ENCODE measurements around the gene FAM117A. TPM values are rescaled to one million over a fixed set of nuclear protein-coding genes. Genes with fewer than 3 reads are reported as not detected.
"Not testable (repeated sequence)": the region's sequence is repeated elsewhere in the genome, so short reads cannot be mapped to it uniquely, and the experiment has no call there.

The FAM117A gene
- polyA plus RNA-seq, 1 of the 3 experiments (the other 2 are of a cell fraction) = 7.8 TPM

DNA sequence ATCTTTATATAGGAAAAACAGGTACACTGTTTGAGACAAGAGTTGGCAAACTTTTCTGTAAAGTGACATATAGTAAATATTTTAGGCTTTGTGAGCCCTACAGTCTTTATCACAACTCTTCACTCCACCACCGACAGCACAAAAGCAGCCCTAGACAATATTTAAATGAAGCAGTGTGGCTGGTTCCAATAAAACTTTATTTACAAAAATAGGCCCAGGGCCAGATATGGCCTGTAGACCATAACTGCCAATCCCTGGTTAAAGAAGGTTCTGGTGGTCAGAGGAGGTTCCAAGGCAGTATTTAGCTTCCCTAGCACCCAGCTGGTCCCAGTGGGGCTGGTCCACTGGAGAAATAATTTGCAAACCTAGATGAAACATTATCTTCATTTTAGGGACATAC, 3.6 kb downstream of the FAM117A start:
- Histone ChIP-seq H3K27ac (ENCODE audit: low read depth in 2 of 2, low read length in 1 of 2) (no peak overlapping the region), H3K9me2 (no peaks in the 10 kb centered on the region), H3K79me2 (ENCODE audit: insufficient read depth) (no peaks in the 10 kb centered on the region), H3K36me3 (replicated peaks in 1 of 2; ENCODE audit: control insufficient read depth in 1 of 2, insufficient read depth in 2 of 2, low read length in 1 of 2) (no peaks in the 10 kb centered on the region), H3K4me2 (no peak overlapping the region), H3K9me3 (no peaks in the 10 kb centered on the region), H3K9ac (no peak overlapping the region), H3K4me1 (ENCODE audit: control insufficient read depth in 1 of 2, insufficient read depth in 2 of 2, low read depth in 1 of 2, low read length in 1 of 2) (peaks cover 0 to 13% of the 10 kb centered on the region in 2 experiments; a peak in 2 of 4 replicates), H2AFZ (ENCODE audit: low read depth) (no peak overlapping the region), H3K4me3 (ENCODE audit: low read depth in 2 of 2, low read length in 1 of 2) (no peak overlapping the region), H3K27me3 (ENCODE audit: insufficient read depth) (no peaks in the 10 kb centered on the region), H3F3A (replicated peaks; ENCODE audit: insufficient read depth) (peaks cover 7% of the 10 kb centered on the region), H4K20me1 (ENCODE audit: insufficient read depth) (no peaks in the 10 kb centered on the region)
- WGBS (ENCODE audit: low lambda C conversion rate) = 92% methylated on average over 1 of the region's 1 CpG
- CTCF ChIA-PET = interaction anchor here (0.6 to 1.3 kb wide), 5 partner anchors 10 to 468 kb away, joined by 3 to 4 read pairs (median 3); no protein-coding TSS in a partner anchor
- POLR2A ChIA-PET = no interaction called here
- TF ChIP-seq EP300 (IDR thresholded peaks at IDR 0.05; ENCODE audit: borderline replicate concordance in 1 of 2, low read depth in 1 of 2, low read length in 1 of 2) (no peak), RFX5 (IDR thresholded peaks at IDR 0.05; ENCODE audit: low read length) (no peak), GATA2 (CRISPR knock-in tag; IDR thresholded peaks at IDR 0.05) (no peak), SMC3 (IDR thresholded peaks at IDR 0.05; ENCODE audit: low read depth, low read length) (no peak), SIN3A (IDR thresholded peaks at IDR 0.05; ENCODE audit: borderline replicate concordance, low read depth, low read length) (no peak), CHD2 (IDR thresholded peaks at IDR 0.05; ENCODE audit: low read length, partially characterized antibody) (no peak), FOXJ3 (CRISPR knock-in tag; IDR thresholded peaks at IDR 0.05) (no peak), ELF1 (IDR thresholded peaks at IDR 0.05) (no peak), RAD21 (IDR thresholded peaks at IDR 0.05; ENCODE audit: low read length) (no peak), MXI1 (IDR thresholded peaks at IDR 0.05; ENCODE audit: low read depth, low read length) (no peak)
- TF ChIP-seq, protein P1, sequence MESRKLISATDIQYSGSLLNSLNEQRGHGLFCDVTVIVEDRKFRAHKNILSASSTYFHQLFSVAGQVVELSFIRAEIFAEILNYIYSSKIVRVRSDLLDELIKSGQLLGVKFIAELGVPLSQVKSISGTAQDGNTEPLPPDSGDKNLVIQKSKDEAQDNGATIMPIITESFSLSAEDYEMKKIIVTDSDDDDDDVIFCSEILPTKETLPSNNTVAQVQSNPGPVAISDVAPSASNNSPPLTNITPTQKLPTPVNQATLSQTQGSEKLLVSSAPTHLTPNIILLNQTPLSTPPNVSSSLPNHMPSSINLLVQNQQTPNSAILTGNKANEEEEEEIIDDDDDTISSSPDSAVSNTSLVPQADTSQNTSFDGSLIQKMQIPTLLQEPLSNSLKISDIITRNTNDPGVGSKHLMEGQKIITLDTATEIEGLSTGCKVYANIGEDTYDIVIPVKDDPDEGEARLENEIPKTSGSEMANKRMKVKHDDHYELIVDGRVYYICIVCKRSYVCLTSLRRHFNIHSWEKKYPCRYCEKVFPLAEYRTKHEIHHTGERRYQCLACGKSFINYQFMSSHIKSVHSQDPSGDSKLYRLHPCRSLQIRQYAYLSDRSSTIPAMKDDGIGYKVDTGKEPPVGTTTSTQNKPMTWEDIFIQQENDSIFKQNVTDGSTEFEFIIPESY (IDR thresholded peaks at IDR 0.05; ENCODE audit: borderline replicate concordance, low read depth) = no peak
- TF ChIP-seq, protein P2, sequence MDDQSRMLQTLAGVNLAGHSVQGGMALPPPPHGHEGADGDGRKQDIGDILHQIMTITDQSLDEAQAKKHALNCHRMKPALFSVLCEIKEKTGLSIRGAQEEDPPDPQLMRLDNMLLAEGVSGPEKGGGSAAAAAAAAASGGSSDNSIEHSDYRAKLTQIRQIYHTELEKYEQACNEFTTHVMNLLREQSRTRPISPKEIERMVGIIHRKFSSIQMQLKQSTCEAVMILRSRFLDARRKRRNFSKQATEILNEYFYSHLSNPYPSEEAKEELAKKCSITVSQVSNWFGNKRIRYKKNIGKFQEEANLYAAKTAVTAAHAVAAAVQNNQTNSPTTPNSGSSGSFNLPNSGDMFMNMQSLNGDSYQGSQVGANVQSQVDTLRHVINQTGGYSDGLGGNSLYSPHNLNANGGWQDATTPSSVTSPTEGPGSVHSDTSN (IDR thresholded peaks at IDR 0.05) = no peak
- DNase-seq = no peak

DNA sequence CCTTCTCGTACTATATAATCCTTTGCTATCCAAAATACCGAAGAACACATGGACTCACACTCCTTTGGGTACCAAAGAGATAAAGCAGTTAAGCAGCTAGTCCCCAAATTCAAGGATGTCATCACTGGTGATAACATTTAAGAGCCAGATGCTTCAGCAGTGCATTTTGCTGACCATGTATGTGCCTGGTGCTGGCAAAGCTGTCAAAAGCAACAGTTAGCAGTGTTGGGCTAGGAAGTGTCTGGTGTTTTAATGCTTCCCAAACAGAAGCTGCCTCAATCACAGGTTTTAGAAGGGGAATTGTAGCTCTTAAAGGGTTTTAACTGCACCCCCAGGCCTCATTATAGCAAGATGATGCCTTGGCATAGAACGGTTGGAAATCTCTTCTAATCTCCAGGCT, 4.7 kb downstream of the FAM117A start:
- POLR2A ChIA-PET = no interaction called here
- CTCF ChIA-PET = interaction anchor here (1.1 to 1.4 kb wide), 3 partner anchors 18 to 203 kb away, joined by 3 to 5 read pairs (median 3); partner anchors contain the start of gene SLC35B1
- no peaks in the 10 kb centered on the region for H4K20me1 ChIP-seq (ENCODE audit: insufficient read depth)

DNA sequence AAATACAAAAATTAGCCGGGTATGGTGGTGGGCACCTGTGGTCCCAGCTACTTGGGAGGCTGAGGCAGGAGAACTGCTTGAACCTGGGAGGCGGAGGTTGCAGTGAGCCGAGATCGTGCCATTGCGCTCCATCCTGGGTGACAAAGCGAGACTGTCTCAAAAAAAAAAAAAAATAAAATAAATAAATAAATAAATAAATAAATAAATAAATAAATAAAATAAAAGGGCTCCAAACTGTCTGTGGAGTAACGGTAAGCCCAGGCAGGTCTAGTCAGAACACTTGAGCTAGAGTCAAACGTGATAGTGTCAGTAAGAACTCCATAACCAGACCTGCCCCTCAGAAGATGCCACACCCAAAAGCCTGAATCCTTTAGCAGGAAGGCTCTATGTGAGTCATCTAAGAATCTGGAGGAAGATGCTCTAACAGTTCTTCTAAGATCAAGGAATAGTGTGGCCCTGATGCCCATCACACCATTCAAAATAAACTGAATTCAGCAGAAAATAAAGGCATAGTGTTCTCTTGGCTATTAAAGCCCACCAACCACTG, 5.4 kb downstream of the FAM117A start:
- H2AFZ ChIP-seq (ENCODE audit: low read depth); H3K79me2 ChIP-seq (ENCODE audit: insufficient read depth); H3K4me2 ChIP-seq; H3K27me3 ChIP-seq (ENCODE audit: insufficient read depth); H3K9ac ChIP-seq; POLR2A ChIA-PET; H3K9me3 ChIP-seq; H3K9me2 ChIP-seq; H3K36me3 ChIP-seq (replicated peaks in 1 of 2; ENCODE audit: control insufficient read depth in 1 of 2, insufficient read depth in 2 of 2, low read length in 1 of 2); H4K20me1 ChIP-seq (ENCODE audit: insufficient read depth); H3K4me3 ChIP-seq (ENCODE audit: low read depth in 2 of 2, low read length in 1 of 2); H3K27ac ChIP-seq (ENCODE audit: low read depth in 2 of 2, low read length in 1 of 2); H3F3A ChIP-seq (replicated peaks; ENCODE audit: insufficient read depth); DNase-seq; H3K4me1 ChIP-seq (ENCODE audit: control insufficient read depth in 1 of 2, insufficient read depth in 2 of 2, low read depth in 1 of 2, low read length in 1 of 2): not testable (repeated sequence)
- CTCF ChIA-PET = interaction anchor here (1.1 to 1.4 kb wide), 3 partner anchors 19 to 191 kb away, joined by 3 to 5 read pairs (median 4); partner anchors contain the start of gene SLC35B1
- WGBS (ENCODE audit: low lambda C conversion rate) = 93% methylated on average over 8 of the region's 8 CpGs

More for the DNA sequence above, 4.7 kb downstream of the FAM117A start:
- no peak for TF ChIP-seq FOSL2 (IDR thresholded peaks at IDR 0.05; ENCODE audit: borderline replicate concordance, low read depth)
- H3K9me3 ChIP-seq = no peaks in the 10 kb centered on the region
- H3K9me2 ChIP-seq = no peaks in the 10 kb centered on the region
- H3K36me3 ChIP-seq (replicated peaks in 1 of 2; ENCODE audit: control insufficient read depth in 1 of 2, insufficient read depth in 2 of 2, low read length in 1 of 2) = no peaks in the 10 kb centered on the region
- H3K27me3 ChIP-seq (ENCODE audit: insufficient read depth) = no peaks in the 10 kb centered on the region
- no peaks in the 10 kb centered on the region for H3F3A ChIP-seq (replicated peaks; ENCODE audit: insufficient read depth)
- no peak overlapping the region; a peak in 1 of 4 replicates for H3K27ac ChIP-seq (ENCODE audit: low read depth in 2 of 2, low read length in 1 of 2)
- 55% methylated on average over 3 of the region's 3 CpGs for WGBS (ENCODE audit: low lambda C conversion rate)
- H3K9ac ChIP-seq = no peak overlapping the region
- H2AFZ ChIP-seq (ENCODE audit: low read depth) = no peak overlapping the region
- no peak for DNase-seq
- no peaks in the 10 kb centered on the region for H3K79me2 ChIP-seq (ENCODE audit: insufficient read depth)
- no peak overlapping the region for H3K4me3 ChIP-seq (ENCODE audit: low read depth in 2 of 2, low read length in 1 of 2)
- H3K4me2 ChIP-seq = no peak overlapping the region
- H3K4me1 ChIP-seq (ENCODE audit: control insufficient read depth in 1 of 2, insufficient read depth in 2 of 2, low read depth in 1 of 2, low read length in 1 of 2) = peaks cover 0 to 7% of the 10 kb centered on the region in 2 experiments; a peak in 1 of 4 replicates
